GM21737 (cell line): ENCODE measurements around the gene IMP3.

Experiments used
- ATAC-seq: cut with Tn5 transposase; IDR thresholded peaks from one replicate; pipeline ENCODE4 v1.9.1; 2021; ENCODE audit warnings: mild to moderate bottlenecking, moderate library complexity; ENCODE audit not compliant: unreplicated experiment

IMP3 gene

GRCh38 chr15:75625542-75626347 lies 14.3 kb downstream of the IMP3 start, which contains the start of gene SNUPN:
TSS of gene SNUPN (minus strand) at chr15:75625725. CDS start at chr15:75621051, 4,674 bp downstream.
- peak; percentile 65 for ATAC-seq

GRCh38 chr15:75622505-75622904 lies 17.5 kb downstream of the IMP3 start:
- no peak for ATAC-seq

GRCh38 chr15:75620841-75621391 lies 19.1 kb downstream of the IMP3 start:
- ATAC-seq: no peak

- no peak for ATAC-seq
These were observed 19.8 kb downstream of the IMP3 start for GRCh38 chr15:75620058-75620820.

- ATAC-seq: no peak
These were observed 23.3 kb downstream of the IMP3 start for GRCh38 chr15:75616766-75617165.

- ATAC-seq: no peak
These were observed 33.0 kb downstream of the IMP3 start for GRCh38 chr15:75606711-75607699.

GRCh38 chr15:75606026-75606425 lies 34.0 kb downstream of the IMP3 start:
- ATAC-seq: no peak

GRCh38 chr15:75599401-75599800 lies 40.6 kb downstream of the IMP3 start:
- ATAC-seq: no peak

- ATAC-seq: no peak
These were observed 41.7 kb downstream of the IMP3 start for GRCh38 chr15:75598361-75598760.

GRCh38 chr15:75597667-75598341 lies 42.2 kb downstream of the IMP3 start:
- ATAC-seq: no peak

GRCh38 chr15:75596703-75597345 lies 43.2 kb downstream of the IMP3 start:
- ATAC-seq: no peak

- ATAC-seq: no peak
These were observed 45.7 kb downstream of the IMP3 start for GRCh38 chr15:75594276-75594675.

GRCh38 chr15:75591655-75592364 lies 48.2 kb downstream of the IMP3 start:
- no peak for ATAC-seq

GRCh38 chr15:75590239-75590638 lies 49.8 kb downstream of the IMP3 start:
- ATAC-seq: no peak
